Ovary (tissue), 3 donors: Measurements from ENCODE around the gene KLK3.

ENCODE experiments used
- CTCF ChIP-seq, 3 donors: fragments of 450-650 bp in 2 of 3; fragments of 200-600 bp in 1 of 3; IDR thresholded peaks; one replicate each; pipeline versions ENCODE4 v1.5.1 to v1.8.0; 2016 to 2022; ENCODE audit warnings: antibody characterized with exemption in 3 of 3, mild to moderate bottlenecking in 1 of 3
- EP300 ChIP-seq: sonication (generic); formaldehyde crosslinking; IDR thresholded peaks from one replicate; pipeline ENCODE4 v1.6.1; 2017; ENCODE audit warnings: antibody characterized with exemption
- POLR2A ChIP-seq: fragments of 450-650 bp; IDR thresholded peaks from one replicate; pipeline ENCODE4 v1.6.1; 2017; ENCODE audit warnings: antibody characterized with exemption, mild to moderate bottlenecking, moderate library complexity
- donor health status: DM: no; HTN: no; CAD: no.

GRCh38 chr19:50894478-50895356 lies 40.0 kb downstream of the KLK3 start:
- TF ChIP-seq CTCF (IDR thresholded peaks at IDR 0.05) (no peak), POLR2A (no peak), EP300 (no peak)
